Retinal pigment epithelial cell (primary cell): ENCODE data around the gene ARAP1.

Experiments used
- DNase-seq: peaks from one replicate; pipeline ENCODE4 v3.0.0-alpha.2; 2010; ENCODE audit warnings: low read depth
- H3K4me3 ChIP-seq: 2 replicates; pipeline ENCODE4 v1.5.1; 2011; ENCODE audit warnings: mild to moderate bottlenecking, low read length, control low read depth, moderate library complexity
- CTCF ChIP-seq: conservative IDR thresholded peaks from 2 replicates; pipeline ENCODE4 v1.5.1; 2011; ENCODE audit warnings: low read depth, low read length, control low read depth, inconsistent platforms

The ARAP1 gene

DNA sequence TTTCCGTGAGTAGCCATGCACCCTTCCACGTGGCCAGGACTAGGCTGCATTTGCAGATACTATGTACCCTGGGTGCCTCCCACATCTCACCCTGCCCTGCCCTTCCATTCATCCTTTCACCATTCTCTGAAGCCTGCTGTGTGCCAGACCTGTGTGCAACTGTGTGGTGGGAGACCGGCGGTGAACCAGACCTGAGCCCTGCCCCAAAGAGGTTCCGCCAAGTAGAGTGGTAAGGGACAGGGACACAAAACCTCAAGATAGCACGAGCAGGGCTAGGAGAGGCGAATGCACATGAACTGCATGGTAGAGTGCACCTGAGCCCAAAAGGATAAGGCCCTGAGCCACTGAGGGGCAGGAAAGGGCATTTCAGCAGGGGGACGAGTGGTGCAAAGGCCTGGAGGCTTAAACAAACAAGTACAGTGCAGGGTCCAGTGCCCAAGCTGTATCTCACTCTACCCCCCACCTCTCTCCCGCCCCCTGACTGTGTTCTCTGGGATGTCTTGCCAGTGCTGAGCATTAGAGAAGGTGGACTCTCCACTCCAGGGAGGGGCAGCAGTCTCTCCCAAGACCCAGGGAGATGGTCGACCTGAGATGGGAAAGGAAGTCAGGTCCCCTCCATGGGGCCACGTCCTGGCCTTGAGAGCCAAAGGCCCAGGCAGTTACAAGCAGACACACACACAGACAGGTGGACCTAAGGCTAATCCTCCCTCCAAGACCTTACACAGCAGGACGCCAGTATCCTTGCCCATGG is 14.1 kb upstream of the ARAP1 start:
- TF ChIP-seq CTCF, result no peak
- no peak overlapping the region for H3K4me3 ChIP-seq
- DNase-seq, result no peak

- no peak for DNase-seq
- H3K4me3 ChIP-seq, result no peak overlapping the region
- no peak for TF ChIP-seq CTCF
Measured at GRCh38 chr11:72764503-72764902, 12.3 kb upstream of the ARAP1 start.

DNA sequence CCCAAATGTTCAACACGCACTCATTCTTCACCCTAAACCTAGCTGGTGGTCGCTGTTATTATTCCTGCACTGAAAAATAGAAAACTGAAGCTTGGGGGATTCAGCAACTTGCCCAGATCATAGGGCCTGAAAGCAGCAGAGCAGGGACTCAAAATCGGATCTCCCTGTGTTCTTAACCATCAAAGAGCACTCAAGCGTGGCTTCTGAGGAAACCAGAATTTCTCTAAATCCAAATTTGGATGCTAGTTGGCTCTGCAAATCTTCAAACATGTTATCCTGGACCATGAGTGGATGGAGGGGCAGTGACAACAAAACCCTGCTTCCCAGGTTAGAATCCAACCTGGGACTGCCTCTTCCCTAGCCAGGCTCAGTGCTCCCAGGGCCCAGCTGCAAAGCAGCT is 11.6 kb upstream of the ARAP1 start:
- H3K4me3 ChIP-seq, result no peak overlapping the region
- DNase-seq, result no peak
- TF ChIP-seq CTCF, result no peak

- no peak for DNase-seq
- H3K4me3 ChIP-seq, result no peak overlapping the region
- TF ChIP-seq CTCF, result no peak
Measured at GRCh38 chr11:72762641-72763304, 10.6 kb upstream of the ARAP1 start.

DNA sequence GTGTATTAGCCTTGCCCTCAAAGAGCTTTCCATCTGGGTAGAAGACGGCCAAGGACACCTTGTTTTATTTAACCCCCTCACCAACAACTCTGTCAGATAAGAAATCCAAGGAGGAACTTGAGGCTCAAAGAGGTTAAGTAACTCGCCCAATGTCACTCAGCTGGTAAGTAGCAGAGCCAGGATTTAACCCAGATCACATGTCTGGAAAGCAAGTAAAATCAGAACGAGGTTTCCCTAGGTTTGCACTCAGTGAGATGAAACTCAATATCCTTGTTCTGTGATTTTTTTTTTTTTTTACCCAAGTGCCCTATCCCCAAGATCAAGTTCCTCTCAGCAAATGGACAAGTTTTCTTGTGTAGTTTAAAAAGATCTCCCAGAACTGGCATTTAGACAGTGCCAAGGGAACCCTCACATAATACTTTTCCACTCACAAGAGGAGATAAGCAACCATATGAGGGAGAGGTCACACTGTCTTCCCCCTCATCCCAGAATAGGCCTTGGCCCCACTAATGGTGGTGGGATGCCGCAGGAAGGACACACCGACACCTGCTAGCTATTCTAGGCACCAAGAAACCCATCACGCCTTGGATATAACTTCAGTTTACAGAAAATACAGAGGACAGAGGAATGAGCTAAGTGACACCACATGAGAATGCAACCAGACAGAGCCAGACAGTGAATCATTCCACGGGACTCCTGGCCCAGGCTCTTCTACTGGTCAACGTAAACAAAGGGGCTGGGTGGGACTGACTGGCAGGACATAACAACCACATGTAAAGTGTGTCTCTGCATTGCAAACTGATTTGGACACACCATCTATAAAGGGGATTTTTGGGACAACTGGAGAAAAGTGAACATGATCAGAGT is 8.6 kb upstream of the ARAP1 start:
- no peak for DNase-seq

GRCh38 chr11:72759468-72759985 is 7.3 kb upstream of the ARAP1 start:
- no peak for TF ChIP-seq CTCF
- H3K4me3 ChIP-seq, result no peak overlapping the region
- DNase-seq, result no peak

More for the DNA sequence above, 8.6 kb upstream of the ARAP1 start:
- no peak for TF ChIP-seq CTCF
- no peak overlapping the region for H3K4me3 ChIP-seq
